NCI-H128 (cell line): ENCODE data around the gene MYOC.
"Not testable (repeated sequence)": the region's sequence is repeated elsewhere in the genome, so short reads cannot be mapped to it uniquely, and the experiment has no call there.

Source experiments
- DNase-seq: peaks from one replicate; lab custom pipeline; 2025; ENCODE audit not compliant: unreplicated experiment; lab: John Stamatoyannopoulos, UW

Gene MYOC

DNA sequence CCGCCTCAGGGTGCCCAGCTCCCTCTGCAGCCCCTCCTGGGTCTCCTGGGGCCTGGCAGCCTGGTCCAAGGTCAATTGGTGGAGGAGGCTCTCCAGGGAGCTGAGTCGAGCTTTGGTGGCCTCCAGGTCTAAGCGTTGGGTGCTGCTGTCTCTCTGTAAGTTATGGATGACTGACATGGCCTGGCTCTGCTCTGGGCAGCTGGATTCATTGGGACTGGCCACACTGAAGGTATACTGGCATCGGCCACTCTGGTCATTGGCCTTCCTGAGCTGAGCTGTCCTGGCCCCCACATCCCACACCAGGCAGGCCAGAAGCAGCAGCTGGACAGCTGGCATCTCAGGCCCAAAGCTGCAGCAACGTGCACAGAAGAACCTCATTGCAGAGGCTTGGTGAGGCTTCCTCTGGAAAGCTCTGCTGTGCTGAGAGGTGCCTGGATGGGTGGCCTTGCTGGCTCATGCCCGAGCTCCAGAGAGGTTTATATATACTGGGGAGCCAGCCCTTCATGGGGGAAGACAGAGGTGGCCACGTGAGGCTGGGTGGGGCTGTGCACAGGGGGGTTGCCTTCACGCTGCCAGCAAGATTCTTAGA, at the start of gene MYOC:
Gene MYOC (minus strand): TSS at position 455 of the 589 bp plus-strand sequence. CDS start 77 bp downstream, at position 378.
- DNase-seq = no peak

- DNase-seq = no peak
These were observed 47.0 kb upstream of the MYOC start for GRCh38 chr1:171699531-171699930.

DNA sequence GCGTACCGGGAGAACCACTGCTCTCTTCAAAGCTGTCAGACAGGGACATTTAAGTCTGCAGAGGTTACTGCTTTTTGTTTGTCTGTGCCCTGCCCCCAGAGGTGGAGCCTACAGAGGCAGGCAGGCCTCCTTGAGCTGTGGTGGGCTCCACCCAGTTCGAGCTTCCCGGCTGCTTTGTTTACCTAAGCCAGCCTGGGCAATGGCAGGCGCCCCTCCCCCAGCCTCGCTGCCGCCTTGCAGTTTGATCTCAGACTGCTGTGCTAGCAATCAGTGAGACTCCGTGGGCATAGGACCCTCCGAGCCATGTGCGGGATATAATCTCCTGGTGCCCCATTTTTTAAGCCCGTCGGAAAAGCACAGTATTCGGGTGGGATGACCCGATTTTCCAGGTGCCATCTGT, 43.3 kb upstream of the MYOC start:
- not testable (repeated sequence) for DNase-seq

- not testable (repeated sequence) for DNase-seq
These were observed 41.1 kb upstream of the MYOC start for GRCh38 chr1:171693541-171693940.

- DNase-seq = no peak
These were observed 31.4 kb upstream of the MYOC start for GRCh38 chr1:171683870-171684269.

DNA sequence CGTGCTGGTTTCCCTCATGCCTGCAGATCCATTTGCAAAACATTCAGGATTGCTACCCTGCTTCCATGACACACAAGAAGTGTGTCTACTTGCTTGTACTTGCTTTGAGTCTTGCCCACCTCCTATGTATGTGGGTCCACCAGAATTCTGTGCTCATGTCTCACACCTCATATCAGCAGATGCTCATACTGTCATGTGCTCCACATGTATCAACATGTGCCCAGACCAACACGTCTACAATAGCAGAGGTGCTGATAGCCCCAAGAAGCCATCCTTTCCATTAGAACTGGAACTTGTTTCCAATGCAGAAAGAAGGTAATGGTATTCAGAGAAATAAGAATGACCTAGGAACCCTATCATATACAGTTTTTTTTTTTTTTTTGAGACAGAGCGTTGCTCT, 27.9 kb upstream of the MYOC start:
- DNase-seq = no peak

DNA sequence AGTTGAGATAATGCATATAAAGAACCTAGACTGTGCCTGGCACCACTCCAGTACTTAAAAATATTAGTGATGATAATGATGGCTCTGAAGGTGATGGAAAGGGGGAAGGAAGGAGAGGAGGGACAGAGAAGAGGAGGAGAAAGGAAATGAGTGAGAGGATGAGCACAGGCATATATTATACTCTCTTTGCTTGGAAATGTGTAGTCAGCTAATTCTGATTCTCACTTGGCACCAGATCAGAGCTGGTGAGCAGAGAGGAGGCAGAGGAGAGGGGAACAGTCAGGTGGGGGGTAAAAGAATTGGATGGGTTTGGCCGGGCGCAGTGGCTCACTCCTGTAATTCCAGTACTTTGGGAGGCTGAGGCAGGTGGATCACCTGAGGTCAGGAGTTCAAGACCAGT, 24.3 kb upstream of the MYOC start:
- DNase-seq = no peak

DNA sequence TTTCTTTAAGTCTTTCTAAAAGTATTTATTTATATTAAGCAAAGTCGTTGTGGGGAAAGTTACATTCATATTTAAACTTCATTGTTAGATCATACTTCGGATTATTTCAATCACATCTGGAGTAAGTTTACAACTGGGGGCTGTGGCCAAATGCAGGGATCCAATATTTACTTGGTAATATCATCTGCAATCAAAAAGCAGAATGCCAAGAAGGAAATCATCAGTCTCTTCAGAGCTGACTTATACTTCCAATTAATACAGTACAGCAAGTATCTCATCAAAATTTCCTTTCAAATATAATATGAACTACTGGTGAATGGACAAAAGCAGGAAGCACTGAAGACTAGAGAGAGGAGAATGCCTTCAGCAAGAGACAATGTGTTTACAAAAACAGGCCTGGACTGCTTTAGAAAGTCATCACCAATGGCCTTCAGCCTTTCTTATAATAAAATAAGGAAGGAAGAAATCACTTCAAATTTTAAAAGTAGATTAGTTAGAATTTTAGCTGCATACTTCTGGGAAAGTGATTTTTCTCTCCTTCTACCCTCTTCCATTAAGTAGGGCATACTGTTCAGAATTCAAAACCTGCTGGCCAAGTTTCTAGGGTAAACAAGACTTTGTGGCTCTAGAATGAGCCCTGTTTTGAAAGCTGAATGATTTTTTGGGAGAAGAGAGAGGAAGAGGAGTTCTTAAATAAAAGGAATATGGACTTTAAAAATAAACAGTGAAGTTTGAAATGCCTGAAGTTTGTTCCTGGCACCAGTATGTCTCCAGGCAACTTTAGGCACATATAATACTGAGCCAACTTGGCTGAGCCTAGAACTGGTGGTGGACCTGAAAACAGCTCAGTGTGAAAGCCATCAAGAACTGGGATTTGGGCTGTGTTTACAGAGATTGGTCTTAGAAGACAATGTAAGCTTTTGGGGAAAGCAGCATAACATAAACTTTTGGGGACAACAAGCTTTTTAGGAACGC, 22.2 kb upstream of the MYOC start:
- DNase-seq = no peak

GRCh38 chr1:171670739-171671138, 18.3 kb upstream of the MYOC start:
- no peak for DNase-seq

DNA sequence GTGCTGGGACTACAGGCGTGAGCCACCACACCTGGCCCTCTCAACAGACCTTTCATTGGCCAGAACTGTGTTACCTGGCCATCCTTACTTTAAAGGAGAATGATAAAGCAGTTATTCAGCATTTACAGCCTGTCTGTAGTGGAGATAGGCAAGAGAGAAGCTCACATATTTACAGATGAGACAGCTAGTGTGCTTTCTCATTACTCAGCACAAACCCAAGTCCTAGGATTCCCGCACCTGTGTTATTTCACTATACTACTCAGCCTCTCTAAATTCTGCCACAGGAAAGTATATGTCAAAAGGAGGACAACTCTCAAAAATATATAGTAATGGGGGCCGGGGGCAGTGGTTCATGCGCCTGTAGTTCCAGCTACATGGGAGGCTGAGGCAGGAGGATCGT, 15.9 kb upstream of the MYOC start:
- no peak for DNase-seq

- DNase-seq = no peak
These were observed 13.8 kb upstream of the MYOC start for GRCh38 chr1:171666114-171666769.

GRCh38 chr1:171664976-171665375, 12.5 kb upstream of the MYOC start:
- no peak for DNase-seq

DNA sequence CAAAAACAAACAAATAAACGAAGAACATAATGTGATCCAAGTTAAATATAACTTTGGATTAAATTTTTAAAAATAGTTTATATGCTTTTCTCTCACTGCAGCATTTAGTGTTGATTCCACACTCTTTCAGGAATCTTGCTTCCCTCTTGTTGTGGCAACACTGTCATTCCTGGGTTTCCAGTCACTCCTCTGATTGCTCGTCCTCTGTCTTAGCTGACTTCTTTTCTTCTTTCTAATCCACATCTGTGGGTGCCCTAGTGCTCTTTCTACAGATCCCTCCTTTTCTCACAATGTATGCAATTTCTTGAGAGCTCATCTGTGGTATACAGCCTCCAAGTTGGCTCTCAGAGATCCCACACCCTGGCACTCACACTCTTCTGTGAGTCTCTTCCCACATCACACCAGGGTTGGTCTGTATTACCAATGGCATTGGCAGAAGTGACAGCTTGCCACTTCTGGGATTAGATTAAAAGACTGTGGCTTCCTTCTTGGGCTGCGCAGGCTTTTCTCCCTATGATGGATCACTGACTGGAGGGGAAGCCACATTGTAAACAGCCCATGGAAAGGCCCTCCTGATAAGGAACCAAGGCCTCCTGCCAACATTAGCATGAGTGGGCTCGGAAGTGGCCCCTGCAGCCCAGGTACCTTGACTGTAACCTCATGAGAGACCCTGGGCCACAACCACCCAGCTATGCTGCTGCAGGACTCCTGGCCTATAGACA, 11.5 kb upstream of the MYOC start:
- DNase-seq = no peak

GRCh38 chr1:171663036-171663853, 10.8 kb upstream of the MYOC start:
- no peak for DNase-seq

DNA sequence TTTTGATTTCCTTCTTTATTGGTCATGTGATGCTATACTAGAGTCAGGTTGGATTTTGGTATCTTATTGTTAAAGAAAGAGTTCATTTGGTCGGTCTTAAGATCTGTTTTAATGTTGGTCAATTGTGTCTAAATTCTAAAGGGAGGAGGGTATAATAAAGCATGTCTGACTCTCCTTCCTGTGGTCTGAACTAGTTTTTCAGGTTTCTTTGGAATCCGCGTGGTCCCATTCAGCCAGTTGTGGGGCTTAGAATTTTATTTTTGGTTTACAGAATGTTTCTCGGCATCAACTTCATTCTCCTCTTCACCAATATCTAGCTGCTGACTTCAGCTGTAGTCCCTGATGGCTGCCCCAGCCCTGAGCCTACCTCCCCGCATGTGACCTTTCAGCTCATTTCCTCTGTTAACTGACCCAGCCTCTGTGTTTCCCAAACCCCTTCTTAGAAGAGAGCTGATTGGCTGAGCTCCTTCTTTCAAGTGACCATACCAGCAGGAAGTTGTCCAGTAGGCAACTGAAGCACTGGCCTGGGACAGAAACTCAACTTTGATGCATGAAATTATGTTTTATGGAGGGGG, 8.7 kb upstream of the MYOC start:
- no peak for DNase-seq

- not testable (repeated sequence) for DNase-seq
These were observed 3.7 kb upstream of the MYOC start for GRCh38 chr1:171656206-171656605.

- no peak for DNase-seq
These were observed 3.2 kb upstream of the MYOC start for GRCh38 chr1:171655746-171656116.

- DNase-seq = no peak
These were observed 2.7 kb upstream of the MYOC start for GRCh38 chr1:171654942-171655745.
